ENCODE data around the gene MPP7.

DNA sequence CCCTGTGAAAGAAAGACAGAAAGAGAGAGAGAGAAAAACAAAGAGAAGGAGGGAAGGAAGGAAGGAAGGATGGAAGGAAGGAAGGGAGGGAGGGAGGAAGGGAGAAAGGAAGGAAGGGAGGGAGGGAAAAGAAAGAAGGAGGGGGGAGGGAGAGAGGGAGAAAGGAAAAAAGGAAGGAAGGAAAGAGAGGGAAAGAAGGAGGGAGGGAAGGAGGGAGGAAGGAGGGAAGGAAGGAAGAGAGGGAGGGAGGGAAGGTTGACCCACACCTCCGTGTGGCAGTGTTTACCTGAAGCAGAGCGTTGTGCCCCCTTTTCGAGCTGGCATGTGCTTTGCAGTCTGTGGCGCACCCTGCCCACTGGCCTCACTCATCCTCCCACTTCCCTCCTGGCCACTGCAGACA, 12.3 kb upstream of the MPP7 start:
- no peak for TF ChIP-seq EZH2phosphoT487 (IDR thresholded peaks at IDR 0.05; ENCODE audit: borderline replicate concordance, low read length)
- TF ChIP-seq, protein P1, sequence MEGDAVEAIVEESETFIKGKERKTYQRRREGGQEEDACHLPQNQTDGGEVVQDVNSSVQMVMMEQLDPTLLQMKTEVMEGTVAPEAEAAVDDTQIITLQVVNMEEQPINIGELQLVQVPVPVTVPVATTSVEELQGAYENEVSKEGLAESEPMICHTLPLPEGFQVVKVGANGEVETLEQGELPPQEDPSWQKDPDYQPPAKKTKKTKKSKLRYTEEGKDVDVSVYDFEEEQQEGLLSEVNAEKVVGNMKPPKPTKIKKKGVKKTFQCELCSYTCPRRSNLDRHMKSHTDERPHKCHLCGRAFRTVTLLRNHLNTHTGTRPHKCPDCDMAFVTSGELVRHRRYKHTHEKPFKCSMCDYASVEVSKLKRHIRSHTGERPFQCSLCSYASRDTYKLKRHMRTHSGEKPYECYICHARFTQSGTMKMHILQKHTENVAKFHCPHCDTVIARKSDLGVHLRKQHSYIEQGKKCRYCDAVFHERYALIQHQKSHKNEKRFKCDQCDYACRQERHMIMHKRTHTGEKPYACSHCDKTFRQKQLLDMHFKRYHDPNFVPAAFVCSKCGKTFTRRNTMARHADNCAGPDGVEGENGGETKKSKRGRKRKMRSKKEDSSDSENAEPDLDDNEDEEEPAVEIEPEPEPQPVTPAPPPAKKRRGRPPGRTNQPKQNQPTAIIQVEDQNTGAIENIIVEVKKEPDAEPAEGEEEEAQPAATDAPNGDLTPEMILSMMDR (IDR thresholded peaks at IDR 0.05; ENCODE audit: low read depth, low read length, poor library complexity, severe bottlenecking) = no peak
